Fibroblast of lung (primary cell): ENCODE results near the gene ABLIM3.

Experiments used
- CTCF ChIP-seq, 2 donors: IDR thresholded peaks in 1 of 2; conservative IDR thresholded peaks in 1 of 2; 1 replicate in 1 of 2; 2 replicates in 1 of 2; pipeline ENCODE4 v1.5.1; 2011 to 2012; ENCODE audit warnings: low read length in 2 of 2, control low read depth in 1 of 2, inconsistent platforms in 1 of 2, low read depth in 1 of 2, mild to moderate bottlenecking in 1 of 2
- EZH2 ChIP-seq: IDR thresholded peaks from 2 replicates; pipeline ENCODE4 v1.5.1; 2012; ENCODE audit warnings: low read length, control low read depth, mild to moderate bottlenecking; ENCODE audit errors: missing control alignments

- TF ChIP-seq CTCF (conservative IDR thresholded peaks at IDR 0.05 in 1 of 2, IDR thresholded peaks at IDR 0.05 in 1 of 2; ENCODE audit: low read depth in 1 of 2, low read length in 2 of 2), result no peak
- TF ChIP-seq EZH2, result no peak
Measured at GRCh38 chr5:149278451-149279210, 137.3 kb downstream of the ABLIM3 start.
